Stomach (tissue), 9 donors: ENCODE results near the gene UBE2C. TPM values are rescaled to one million over a fixed set of nuclear protein-coding genes. Genes with fewer than 3 reads are reported as not detected.

Source experiments
- DNase-seq, 2 donors: peaks; one replicate each; pipeline versions ENCODE4 v3.0.0 to v3.0.0-alpha.2; 2013 to 2019
- H3K27ac ChIP-seq, 5 donors: fragments of 200-600 bp in 4 of 5; sonication (generic) in 4 of 5; one replicate each; pipeline ENCODE4 v1.5.1; 2013 to 2019; ENCODE audit warnings: mild to moderate bottlenecking in 1 of 5, moderate library complexity in 1 of 5
- H3K27me3 ChIP-seq, 3 donors: fragments of 200-600 bp; sonication (generic); one replicate each; pipeline ENCODE4 v1.5.1; 2017 to 2019; ENCODE audit warnings: mixed run types in 1 of 3
- H3K36me3 ChIP-seq, 4 donors: fragments of 200-600 bp; sonication (generic); 1 replicate in 3 of 4; 2 replicates in 1 of 4; pipeline ENCODE4 v1.5.1; 2016 to 2019
- H3K4me1 ChIP-seq, 4 donors: fragments of 200-600 bp; sonication (generic); one replicate each; pipeline ENCODE4 v1.5.1; 2016 to 2019
- H3K4me3 ChIP-seq, 4 donors: fragments of 200-600 bp; sonication (generic) in 3 of 4; one replicate each; pipeline ENCODE4 v1.5.1; 2016 to 2019; ENCODE audit warnings: mild to moderate bottlenecking in 1 of 4
- H3K9me3 ChIP-seq, 4 donors: fragments of 200-600 bp; sonication (generic); one replicate each; pipeline ENCODE4 v1.5.1; 2016 to 2019
- CTCF ChIP-seq, 7 experiments: fragments of 450-650 bp in 4 of 7; fragments of 200-600 bp in 3 of 7; sonication (generic) in 3 of 7; IDR thresholded peaks; one replicate each; pipeline ENCODE4 v1.5.1; 2016 to 2019; ENCODE audit warnings: antibody characterized with exemption in 7 of 7, control low read depth in 2 of 7, mild to moderate bottlenecking in 1 of 7
- EP300 ChIP-seq: sonication (generic); formaldehyde crosslinking; IDR thresholded peaks from one replicate; pipeline ENCODE4 v1.6.1; 2017; ENCODE audit warnings: antibody characterized with exemption
- POLR2A ChIP-seq, 4 donors: fragments of 450-650 bp; IDR thresholded peaks; one replicate each; pipeline ENCODE4 v1.6.1; 2016; ENCODE audit warnings: antibody characterized with exemption in 4 of 4, control low read depth in 2 of 4, mild to moderate bottlenecking in 1 of 4, moderate library complexity in 1 of 4
- POLR2AphosphoS5 ChIP-seq, 3 donors: sonication (generic); formaldehyde crosslinking; IDR thresholded peaks; one replicate each; pipeline ENCODE4 v1.6.1; 2016; ENCODE audit warnings: antibody characterized with exemption in 3 of 3
- WGBS, 5 donors: extraction: QIAGEN DNeasy Blood & Tissue Kit in 3 of 5; methylation state at CpG; one replicate each; pipeline versions ENCODE4 v1.1.5 to v1.1.7; 2013 to 2018; 5-methylcytosine and 5-hydroxymethylcytosine counted together
- intact Hi-C: fragments of 100-400 bp; cut with DNase I; formaldehyde crosslinking; loops from one replicate; pipeline ENCODE4 v1.15.1; 2023; ENCODE audit warnings: low total_unique reads
- polyA plus RNA-seq, 3 donors: library from polyadenylated mRNA; stranded (reverse); fragments of 200-250 nt; gene quantifications; one replicate each; pipeline ENCODE4 v1.2.3, GENCODE V29; 2013
- total RNA-seq, 5 donors: library from RNA; depleted of rRNA; stranded (reverse); fragments of >200 nt; gene quantifications; one replicate each; pipeline versions ENCODE4 v1.1.0 to v1.2.3, GENCODE V29; 2014 to 2016
- donor health status: healthy with polysubstance abuse.
- donor health status: Bipolar disorder and iron deficiency.
- donor health status: healthy.

Gene UBE2C
- total and polyA plus RNA-seq, 8 donors = 10.5 to 72.2 (median 14.6) TPM; not detected in 1

- no peaks in the 10 kb centered on the region for H3K27me3 ChIP-seq
- H3K27ac ChIP-seq = no peak overlapping the region
- intact Hi-C loops = no loop called here
- WGBS, 5 donors = 94 to 99% (median 97%) methylated on average over 8 of the region's 8 CpGs
- peaks cover 33 to 95% (median 80%) of the 10 kb centered on the region in 4 donors for H3K36me3 ChIP-seq
- TF ChIP-seq EP300 = no peak
- no peak for TF ChIP-seq CTCF (IDR thresholded peaks at IDR 0.05)
- no peak for TF ChIP-seq POLR2AphosphoS5 (IDR thresholded peaks at IDR 0.05)
- TF ChIP-seq POLR2A (IDR thresholded peaks at IDR 0.05) = no peak
- no peak for DNase-seq
- H3K9me3 ChIP-seq = no peaks in the 10 kb centered on the region
- H3K4me1 ChIP-seq = peaks cover 0 to 20% (median 13%) of the 10 kb centered on the region in 4 donors
- H3K4me3 ChIP-seq = no peak overlapping the region
These were observed 36.0 kb downstream of the UBE2C start for GRCh38 chr20:45848421-45848820.

- intact Hi-C loops = no loop called here
- peaks cover 27 to 95% (median 78%) of the 10 kb centered on the region in 4 donors for H3K36me3 ChIP-seq
- no peak overlapping the region for H3K4me3 ChIP-seq
- TF ChIP-seq POLR2AphosphoS5 (IDR thresholded peaks at IDR 0.05) (no peak), POLR2A (IDR thresholded peaks at IDR 0.05) (no peak), CTCF (IDR thresholded peaks at IDR 0.05) (no peak), EP300 (no peak)
- no peaks in the 10 kb centered on the region for H3K27me3 ChIP-seq
- DNase-seq = no peak
- 89 to 92% (median 91%) methylated on average over 8 of the region's 8 CpGs for WGBS, 5 donors
- no peaks in the 10 kb centered on the region for H3K9me3 ChIP-seq
- no peak overlapping the region for H3K27ac ChIP-seq
- H3K4me1 ChIP-seq = peaks cover 0 to 23% (median 17%) of the 10 kb centered on the region in 4 donors
These were observed 36.6 kb downstream of the UBE2C start for GRCh38 chr20:45848969-45849582.

- 93 to 97% (median 95%) methylated on average over 2 of the region's 2 CpGs for WGBS, 5 donors
- Histone ChIP-seq H3K27ac (no peak overlapping the region), H3K4me3 (no peak overlapping the region), H3K27me3 (no peaks in the 10 kb centered on the region), H3K4me1 (peaks cover 8 to 34% (median 26%) of the 10 kb centered on the region in 4 donors), H3K36me3 (peaks cover 20 to 93% (median 72%) of the 10 kb centered on the region in 4 donors), H3K9me3 (no peaks in the 10 kb centered on the region)
- intact Hi-C loops = no loop called here
- no peak for TF ChIP-seq EP300
- no peak for TF ChIP-seq CTCF (IDR thresholded peaks at IDR 0.05)
- TF ChIP-seq POLR2AphosphoS5 (IDR thresholded peaks at IDR 0.05) = no peak
- TF ChIP-seq POLR2A (IDR thresholded peaks at IDR 0.05) = no peak
- DNase-seq = no peak
These were observed 37.8 kb downstream of the UBE2C start for GRCh38 chr20:45850238-45850637.

- DNase-seq = peak in 1 of 2 donors; percentile 28
- WGBS, 5 donors = 56 to 94% (median 93%) methylated on average over 1 of the region's 1 CpG
- H3K27ac ChIP-seq = peak overlapping the region in 2 of 5 donors; percentile 11 to 17
- no peaks in the 10 kb centered on the region for H3K27me3 ChIP-seq
- TF ChIP-seq EP300 (no peak), POLR2A (IDR thresholded peaks at IDR 0.05) (no peak), POLR2AphosphoS5 (IDR thresholded peaks at IDR 0.05) (no peak), CTCF (IDR thresholded peaks at IDR 0.05) (no peak)
- peaks cover 20 to 86% (median 65%) of the 10 kb centered on the region in 4 donors for H3K36me3 ChIP-seq
- H3K4me1 ChIP-seq = peaks cover 15 to 41% (median 33%) of the 10 kb centered on the region in 4 donors
- H3K9me3 ChIP-seq = no peaks in the 10 kb centered on the region
- intact Hi-C loops = no loop called here
- no peak overlapping the region for H3K4me3 ChIP-seq
These were observed 38.5 kb downstream of the UBE2C start for GRCh38 chr20:45850926-45851325.
